UCSD-AML1 (cell line): Measurements from ENCODE around the gene SEMA4C.
"Not testable (repeated sequence)": the region's sequence is repeated elsewhere in the genome, so short reads cannot be mapped to it uniquely, and the experiment has no call there.

Source experiments
- DNase-seq: peaks from one replicate; lab custom pipeline; 2025; ENCODE audit not compliant: unreplicated experiment; lab: John Stamatoyannopoulos, UW

SEMA4C gene

DNA sequence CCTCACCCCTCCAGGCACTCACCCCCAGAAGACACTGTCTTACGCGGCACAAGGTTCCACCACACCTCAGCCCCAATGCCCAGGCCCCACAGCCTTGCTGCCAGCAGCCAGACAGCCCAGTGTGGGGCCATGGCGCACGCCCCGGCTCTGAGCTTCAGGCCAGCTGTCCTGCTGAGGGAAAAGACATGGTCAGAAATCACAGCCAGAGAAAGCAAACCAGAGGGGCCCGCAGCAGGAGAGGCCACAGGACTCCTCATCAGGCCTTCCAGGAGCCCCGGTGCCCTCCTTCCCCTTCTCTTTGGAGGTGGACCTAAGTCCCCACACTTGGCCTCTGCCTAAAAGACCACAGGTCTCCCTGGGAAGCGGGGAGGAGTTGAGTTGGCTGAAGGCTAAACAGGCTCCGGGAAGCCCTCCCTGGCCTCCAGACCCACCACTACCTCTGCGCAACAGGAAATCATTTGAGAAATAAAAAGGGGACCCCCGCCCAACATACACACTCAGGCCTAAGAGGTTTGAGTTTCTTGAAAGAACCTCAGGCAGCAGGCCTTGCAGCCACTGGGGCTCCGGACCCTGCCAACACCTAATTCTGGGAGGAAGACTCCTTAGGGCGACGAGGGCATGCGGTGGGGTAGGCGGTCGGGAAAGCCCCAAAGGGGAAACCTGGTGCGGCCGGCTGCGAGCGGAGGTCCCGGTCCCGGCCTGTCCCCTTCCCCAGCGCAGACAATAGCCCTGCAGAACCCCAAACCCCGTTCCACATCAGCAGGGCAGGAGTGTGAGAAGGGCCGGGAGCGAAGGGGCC, 1.9 kb downstream of the SEMA4C start:
- DNase-seq, result no peak

DNA sequence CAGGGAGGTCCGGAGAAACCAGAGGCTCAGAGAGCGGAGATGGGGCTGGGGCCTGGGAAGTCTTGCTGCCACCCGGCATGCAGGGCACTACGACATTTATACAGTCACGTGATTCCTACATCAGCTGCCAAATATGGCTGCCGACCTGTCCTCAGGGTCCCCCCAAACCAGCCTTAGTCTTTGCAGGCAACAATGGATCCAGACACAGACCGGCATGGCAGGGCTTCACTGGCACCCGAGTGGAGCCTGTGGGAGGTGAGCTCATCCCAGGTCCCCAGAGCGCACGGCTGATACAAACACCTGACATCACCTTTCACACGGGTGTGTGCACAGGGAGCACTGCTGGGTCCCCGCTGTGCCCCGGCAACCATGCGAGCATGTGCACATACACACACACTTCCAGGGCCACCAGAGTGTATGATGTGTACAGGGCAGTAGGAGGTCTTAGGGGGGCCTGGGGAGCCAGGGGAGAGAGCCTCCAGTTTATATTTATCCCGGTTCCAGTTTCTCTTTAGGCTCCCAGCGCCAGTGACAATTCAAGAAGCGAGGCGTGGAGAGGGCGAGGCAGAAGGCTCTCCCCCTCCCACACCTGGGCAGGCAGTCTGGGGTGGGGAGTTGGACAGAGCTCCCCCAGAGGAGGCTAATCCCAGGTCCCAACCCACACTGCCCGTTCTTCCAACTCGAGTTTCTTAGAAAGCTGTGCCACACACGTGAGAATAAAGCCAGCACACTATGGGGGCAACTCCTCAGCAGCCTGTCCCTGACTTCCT, 2.7 kb downstream of the SEMA4C start:
- no peak for DNase-seq

DNA sequence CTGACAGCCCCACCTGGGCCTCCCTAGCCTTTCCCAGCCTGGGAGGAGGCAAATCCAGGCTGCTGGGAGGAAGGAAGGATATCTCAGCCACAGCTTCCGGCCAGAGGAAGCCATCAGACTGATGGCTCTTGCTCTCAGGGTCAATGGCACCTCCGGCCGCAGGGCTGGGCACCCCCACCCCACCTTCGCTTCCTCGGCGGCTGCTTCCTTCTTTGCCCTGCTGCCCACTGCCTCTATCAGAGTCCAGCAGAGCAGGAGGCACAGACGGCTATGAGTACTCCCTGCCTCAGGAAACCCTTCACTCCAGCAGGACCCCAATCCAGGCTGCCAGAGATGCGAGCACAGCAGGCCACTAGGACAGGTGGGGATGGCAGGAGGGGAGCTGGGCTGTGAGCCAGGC, 3.3 kb downstream of the SEMA4C start:
- DNase-seq, result peak; percentile 76

DNA sequence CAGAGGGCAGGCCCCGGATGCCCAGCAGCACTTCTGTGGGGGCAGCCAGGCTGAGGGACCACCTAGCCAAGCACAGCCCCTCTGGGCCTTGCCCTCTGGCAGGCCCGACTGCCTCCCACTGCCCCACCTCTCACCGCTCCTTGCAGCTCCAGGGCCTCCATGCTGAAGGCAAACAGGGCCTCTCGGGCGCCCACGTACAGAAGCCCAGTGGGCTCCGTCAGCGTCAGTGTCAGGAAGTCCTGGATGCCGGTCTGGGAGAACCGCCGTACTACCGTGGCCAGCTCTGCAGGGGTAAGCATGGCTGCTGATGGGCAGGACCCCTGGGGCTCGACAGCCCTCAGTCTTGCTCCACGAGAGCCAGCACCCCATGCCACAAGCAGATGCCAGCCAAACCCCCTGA, 3.7 kb downstream of the SEMA4C start:
- DNase-seq, result no peak

DNA sequence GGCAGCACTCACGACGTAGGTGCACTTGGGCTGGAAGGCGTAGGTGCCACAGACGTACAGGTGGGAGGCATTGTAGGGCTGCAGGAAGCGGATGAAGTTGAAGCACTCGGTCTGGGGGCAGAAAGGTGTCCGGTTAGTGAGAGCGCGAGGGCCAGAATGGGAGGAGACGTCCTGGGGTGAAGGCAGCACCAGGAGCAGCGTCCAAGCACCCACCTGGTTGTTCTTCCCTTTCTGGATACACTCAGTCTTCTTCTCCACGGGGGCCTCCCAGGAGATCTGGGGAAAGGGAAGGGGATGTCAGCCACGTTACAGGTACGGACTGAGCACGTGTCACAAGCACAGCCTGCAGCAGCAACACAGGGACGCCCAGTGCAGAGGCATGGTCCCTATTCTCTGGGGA, 4.2 kb downstream of the SEMA4C start:
- no peak for DNase-seq

DNA sequence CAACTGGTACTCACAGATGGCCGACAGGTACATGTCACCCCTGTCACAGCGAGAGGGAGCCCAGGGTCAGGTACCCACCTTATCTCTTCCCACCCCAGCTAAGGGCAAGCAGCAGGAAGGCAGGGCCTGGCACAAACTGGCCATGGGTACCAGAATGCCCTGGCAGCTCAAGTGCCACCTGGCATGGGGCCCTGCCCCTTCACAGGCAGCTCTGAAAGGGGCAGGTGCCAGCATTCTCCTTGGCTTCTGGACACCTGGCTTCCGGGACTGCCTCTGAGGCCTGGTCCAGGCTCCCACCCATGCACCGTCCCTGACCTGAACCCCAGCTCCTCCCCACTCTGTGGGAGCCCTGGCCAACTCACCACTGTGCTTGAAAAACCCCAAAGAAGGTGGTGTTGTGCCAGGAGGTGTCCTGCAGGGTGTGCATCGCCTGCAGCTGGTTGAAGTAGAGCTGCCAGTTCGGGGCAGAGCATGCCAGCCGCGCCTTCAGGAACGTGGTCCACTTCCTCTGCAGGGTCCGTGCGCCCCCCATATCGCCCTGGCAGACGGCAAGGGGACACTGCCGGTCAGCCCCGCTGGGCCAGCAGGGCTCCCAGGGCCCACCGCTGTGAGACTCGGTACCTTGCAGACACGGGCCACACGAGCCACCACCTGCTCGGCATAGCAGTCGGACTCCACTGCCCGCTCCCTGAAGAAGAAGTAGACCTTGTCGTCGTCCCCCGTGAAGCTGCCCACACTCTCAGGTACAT, 5.4 kb downstream of the SEMA4C start:
- no peak for DNase-seq

DNA sequence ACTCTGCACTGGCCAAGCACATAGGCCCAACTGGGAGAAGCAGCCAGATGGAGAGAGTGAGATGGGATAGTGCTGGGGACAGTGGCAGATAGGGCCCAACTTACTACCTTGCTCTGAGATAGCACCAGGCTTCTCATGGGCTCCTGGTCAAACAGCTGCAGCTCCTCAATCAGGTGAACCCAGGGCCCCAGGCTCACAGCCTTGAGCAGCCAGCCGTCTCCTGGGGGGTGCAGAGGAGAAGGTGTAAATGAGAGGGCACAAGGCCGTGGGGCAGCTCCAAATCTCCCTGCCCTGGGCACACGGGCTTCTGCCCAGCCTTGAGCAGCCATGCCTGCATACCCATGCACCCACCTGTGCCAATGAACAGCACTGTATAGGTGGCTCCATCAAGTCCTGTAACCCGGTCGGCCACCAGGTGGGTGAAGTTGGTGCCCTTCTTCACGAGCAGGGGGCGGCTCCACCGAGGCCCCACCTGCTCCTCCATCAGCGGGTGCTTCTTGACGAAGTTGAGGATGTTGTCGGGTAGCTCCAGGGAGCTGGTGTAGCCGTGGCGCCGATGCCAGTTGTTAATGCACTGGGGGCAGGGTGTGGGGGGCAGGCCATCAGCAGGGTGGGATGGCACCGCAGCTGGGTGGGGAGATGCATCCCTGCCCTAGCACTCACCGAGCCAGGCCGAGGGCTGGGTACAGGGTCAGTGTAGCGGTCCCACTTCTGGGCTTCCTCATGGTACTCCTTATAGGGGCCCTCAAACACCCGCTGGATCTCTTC, 6.1 kb downstream of the SEMA4C start:
- DNase-seq, result no peak

DNA sequence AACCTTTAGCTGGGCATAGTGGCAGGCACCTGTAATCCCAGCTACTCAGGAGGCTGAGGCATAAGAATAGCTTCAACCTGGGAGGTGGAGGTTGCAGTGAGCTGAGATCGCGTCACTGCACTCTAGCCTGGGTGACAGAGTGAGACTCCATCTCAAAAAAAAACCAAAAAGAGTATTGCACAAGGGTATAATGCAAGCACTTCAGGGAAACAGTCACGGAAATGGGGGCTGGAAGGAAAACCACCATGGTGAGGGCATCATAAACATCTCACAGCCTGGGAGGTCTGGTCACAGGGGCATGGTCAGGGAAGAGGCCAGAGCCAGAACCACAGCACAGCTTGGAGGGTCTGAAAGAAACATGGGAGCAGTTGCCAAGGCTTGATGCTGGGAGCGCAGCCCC, 6.8 kb downstream of the SEMA4C start:
- DNase-seq, result not testable (repeated sequence)

DNA sequence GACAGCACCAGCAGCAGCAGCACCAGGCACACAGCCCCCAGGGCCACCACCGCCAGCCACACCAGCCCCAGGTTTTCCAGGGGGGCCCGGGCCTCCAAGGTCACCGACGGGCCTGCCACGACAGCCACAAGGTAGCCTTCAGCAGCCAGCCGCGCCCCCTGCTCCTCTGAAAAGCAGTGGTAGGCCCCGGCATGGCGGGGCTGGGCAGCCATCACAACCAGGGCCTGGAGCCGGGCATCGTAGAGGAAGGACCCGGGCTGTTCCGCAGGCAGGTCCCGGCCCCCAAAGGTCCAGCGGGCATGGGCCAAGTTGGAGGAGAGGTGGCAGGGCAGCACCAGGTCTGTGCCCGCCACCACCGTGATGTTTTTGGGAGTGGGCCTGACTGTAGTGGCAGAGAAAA, 8.8 kb downstream of the SEMA4C start:
- DNase-seq, result no peak

DNA sequence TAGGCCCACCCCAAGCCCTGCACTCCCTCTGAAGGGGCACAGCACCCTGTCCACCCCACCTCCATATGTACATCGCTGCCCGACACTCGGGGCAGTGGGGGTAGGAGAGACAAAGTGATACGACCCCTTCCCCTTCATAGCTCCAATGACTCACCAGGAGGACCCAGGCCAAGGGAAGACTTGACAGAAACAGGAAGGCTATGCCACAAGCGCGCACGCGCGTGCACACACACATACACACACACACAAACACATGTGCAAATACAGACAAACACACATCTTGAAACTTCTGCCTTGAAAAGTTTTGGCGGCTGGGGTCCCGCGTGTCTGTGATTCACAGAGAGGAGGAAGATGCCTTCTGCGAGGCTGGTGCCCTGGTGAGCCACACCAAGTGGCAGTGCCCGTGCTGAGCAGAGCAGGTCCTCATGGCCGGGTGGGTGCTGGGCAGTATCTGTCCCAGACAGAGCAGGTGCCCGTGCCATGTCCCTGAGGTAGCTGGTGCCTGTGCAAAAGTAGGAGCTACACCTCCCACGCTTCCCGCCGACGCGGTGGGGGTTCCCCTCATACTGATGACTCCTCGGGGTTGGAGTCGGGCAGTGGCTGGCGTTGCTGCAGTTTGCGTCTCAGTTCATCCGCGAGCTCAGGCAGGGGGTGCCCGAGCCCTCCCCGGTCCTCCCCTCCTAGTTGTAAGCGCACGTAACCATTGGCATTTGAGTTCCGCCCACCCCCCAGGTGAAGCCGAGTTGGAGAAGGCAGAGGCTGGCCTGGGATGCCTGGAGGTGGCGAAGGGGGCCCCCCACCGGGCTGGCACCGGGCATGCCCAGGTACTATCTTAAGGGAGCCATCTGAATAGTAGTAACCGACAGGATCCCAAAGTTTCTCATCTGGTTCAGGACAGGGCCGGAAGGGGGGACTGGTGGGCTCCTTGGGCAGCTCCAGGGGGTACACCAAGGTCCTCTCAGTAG, 9.5 kb downstream of the SEMA4C start:
- DNase-seq, result peak; percentile 31

DNA sequence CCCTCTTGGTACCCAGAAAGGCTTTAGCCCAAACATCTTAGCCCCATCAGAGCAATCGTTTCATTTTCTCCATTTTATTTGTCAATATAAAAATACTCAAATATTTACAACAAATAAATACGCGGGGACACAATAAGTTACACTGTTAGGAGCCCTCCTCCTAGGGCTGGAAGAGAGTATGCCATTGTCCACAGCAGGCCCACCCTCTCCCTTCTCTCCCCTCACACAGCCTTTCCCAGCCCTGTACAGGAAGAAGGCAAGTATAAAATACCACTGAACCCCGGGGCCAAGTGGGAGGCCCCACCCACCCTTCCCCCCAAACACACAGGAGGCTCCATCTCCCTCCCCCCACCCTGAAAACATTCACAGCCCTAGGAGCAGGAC, 10.2 kb downstream of the SEMA4C start:
- DNase-seq, result no peak

DNA sequence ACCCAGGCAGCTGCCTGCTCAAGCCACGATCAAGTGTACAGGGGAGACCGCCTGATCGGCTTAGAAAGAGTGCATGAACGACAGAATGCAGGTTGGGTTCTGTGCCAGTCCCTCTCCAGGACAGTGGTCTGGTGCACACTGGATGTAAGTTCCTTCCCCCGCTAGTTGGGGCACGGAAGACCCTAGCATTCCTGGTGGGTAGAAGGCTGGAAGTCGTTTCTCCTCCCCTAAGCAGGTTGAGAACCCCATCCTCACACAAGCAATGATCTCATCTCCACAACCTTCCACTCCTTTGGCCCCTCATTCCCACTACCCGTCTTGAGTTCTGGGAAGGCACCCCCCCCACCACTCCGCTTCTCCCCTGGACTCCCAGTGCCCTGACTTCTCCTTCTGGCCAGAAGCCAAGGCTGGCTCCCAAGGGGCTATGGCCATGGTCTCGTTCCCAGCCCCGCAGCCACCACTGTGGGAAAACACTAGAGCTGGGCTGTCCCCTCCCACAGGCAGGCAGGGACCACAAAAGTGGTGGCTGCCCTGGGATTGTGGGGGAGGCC, 10.7 kb downstream of the SEMA4C start:
- DNase-seq, result no peak

DNA sequence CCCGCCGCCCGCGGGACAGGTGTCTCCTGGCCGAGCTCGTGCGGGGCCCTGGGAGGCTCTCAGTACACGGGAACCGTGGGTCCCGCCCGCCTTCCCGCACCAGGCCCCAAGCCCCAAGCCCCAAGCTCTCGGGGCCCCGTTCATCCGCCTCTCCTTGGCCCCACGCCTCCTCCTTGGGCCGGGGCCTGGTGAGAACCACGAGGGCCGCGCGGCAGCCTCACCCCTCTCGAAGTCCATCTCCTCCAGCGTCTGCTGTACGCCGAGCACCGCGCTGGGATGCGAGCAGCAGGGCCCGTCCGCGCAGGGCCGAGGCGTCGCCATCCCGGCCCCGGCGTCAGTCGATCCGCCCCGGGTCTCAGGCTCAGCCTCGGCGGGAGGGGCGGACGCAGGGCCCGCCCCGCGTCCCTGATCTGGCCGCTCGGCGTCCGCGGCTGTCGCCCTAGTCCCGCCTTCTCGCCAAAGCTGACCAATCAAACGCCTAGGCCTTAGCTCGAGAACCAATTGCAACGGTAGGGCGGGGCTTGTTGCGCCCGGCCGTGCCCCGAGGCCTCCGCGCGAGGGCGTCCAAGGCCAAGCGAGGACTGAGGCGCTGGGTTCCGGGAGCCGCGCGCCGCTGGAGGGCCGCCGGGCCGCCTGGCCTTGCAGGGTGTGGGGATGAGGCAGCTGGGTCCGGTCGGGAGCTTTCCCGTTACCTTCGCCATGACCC, 12.1 kb downstream of the SEMA4C start, which contains the start of gene ANKRD39:
Gene ANKRD39 (minus strand): TSS at position 350 of the 706 bp plus-strand sequence. CDS start 29 bp downstream, at position 321.
- DNase-seq, result peak; percentile 98

DNA sequence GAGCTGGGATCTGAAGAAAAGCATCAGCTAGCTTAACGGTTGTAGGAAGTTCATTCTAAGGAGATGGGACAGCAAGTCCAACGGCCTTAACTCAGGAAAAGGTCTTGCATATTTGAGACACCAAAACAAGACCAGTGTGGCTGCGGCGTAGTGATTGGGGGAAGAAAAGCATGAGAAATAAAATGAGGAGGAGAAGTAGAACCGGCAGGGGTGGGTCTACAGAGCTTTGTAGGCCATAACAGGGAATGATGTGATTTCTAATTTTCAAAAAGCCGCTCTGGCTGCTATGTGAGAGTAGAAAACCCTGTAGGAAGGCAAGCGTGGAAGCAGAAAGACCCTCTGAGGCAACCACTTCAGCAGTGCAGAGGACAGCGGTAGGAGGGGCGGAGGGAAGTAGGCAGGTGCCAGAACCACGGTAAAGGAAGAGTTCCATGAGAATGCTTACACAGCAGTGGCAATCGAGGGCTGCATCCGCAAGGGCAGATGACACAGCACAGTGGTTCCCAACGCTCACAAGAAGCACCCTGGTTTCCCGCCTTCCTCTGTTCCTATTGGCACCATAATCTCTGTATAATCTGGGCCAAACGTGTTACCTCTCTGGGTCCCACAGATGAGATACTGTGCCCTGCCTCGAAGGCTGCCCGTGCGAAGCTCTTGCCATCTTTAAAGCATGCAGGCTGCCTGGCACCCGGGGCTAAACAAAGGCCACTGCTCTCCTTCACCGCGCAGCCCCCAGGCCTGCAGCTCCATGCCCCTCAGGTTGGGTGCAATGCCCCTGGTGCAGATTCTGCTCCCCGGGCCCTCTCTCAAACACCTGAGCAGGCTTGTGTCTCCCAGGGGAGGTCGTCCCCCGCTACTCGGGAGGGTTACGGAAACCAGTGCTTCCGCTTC, 12.9 kb downstream of the SEMA4C start:
- no peak for DNase-seq

DNA sequence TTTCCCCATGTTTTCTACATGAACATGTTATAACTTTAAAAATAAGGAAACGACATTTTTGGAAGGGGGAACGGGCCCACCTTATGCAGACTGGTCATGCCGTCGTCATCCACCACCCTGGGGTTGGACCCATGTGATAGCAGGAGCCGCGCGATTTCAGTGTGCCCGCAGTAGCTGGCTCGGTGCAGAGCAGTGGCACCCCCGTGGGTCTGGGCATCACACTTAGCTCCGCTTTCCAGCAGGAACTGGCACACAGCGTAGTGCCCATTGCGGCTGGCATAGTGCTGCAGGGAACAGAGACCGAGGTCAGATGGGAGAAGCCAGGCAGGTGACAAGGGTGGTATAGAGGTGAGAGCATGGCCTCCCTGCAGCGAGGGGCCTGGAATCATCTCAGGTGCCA, 16.6 kb downstream of the SEMA4C start:
- DNase-seq, result no peak

DNA sequence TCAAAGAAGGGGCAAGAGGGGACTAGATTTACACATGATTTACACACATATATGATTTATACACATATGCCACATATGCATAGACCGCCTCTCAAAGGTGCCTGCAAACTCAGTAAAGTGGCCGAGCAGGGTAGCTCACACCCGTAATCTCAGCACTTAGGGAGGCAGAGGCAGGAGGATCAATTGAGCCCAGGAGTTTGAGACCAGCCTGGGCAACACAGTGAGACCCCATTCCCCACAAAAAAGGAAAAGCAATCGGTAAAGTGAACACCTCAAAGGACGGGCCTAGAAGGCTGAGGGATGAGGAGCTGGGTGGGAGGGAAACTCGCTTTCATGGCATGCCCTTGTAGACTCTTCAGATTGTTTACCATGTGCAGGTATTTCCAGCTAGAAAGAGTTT, 17.2 kb downstream of the SEMA4C start:
- no peak for DNase-seq

DNA sequence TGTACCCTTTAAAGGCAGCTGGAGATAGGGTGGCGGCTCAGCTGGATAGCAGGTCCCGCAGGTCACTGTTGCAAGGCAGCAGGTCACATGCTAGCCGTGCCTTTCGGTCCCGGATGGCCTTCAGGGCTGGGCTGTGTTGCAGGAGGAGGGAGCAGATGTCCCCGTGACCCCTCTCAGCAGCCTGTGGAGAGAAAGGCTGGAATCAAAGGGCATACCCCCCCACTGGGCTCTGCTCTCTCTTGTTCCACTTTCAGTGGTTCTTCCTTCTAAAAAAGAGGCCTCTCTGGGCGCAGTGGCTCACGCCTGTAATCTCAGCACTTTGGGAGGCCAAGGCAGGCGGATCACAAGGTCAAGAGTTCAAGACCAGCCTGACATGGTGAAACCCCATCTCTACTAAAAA, 21.6 kb downstream of the SEMA4C start:
- no peak for DNase-seq

DNA sequence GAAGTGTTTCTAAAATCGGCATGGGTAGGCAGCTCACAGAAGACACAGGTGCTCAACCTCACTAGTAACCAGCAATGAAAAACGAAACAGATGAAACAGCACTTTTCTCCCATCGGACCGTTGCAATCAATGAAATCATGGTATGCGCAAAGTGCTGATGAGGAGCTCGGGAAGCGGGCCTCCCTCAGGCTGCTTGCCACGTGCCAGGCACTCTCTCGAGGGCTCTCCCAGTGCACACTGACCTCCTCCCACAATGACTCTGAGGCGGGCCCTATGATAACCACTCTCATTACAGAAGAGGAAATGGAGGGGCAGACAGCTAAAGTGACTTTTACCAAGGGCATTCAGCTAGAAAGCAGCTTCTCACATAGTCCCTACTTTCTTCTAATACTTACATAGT, 22.3 kb downstream of the SEMA4C start:
- DNase-seq, result no peak
